Measurements from ENCODE around the gene EEF2.

Gene EEF2

DNA sequence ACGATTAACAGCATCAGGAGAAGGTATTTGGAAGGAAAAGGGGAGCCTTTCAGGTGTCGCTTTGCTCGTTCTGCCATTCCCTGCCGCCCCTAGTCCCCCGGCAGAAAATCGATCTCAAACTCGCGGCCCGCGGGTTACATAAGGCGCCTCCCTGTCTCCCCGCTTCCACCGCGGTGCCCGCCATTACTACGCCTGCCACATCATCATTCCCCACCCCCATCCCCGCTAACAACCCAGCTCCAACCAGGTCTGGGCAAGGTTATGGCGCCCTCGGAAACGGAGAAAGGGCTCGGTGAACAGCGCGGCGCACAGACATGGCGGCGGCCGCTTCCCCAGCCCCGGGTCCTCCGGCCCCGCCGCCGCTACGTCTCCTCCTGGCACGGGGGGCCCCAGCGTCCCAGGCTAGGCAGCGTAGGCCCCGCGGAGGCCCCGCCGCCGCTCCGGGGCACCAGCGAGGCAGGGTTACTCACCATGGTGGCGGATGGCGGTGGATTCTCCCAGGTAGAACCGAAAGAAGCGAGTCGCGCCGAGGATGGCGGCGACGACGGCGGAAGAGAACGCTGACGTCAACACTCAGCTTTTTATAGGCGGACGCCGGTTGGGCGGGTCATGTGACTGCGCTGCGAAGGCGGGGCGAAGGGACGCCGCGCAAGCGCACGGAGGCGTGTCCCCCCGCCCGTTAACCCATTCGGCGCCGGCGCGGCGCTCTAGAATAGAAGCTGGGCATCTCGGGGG lies at the start of gene EEF2:
Gene EEF2, minus strand, starts transcription at position 556 of the 735 bp plus-strand sequence. Its CDS starts 83 bp downstream, at position 473.
- DNase-seq (ENCODE audit: low read depth) = peak; percentile 86

GRCh38 chr19:4034048-4035017 lies 49.1 kb upstream of the EEF2 start:
- no peak for DNase-seq (ENCODE audit: low read depth)

DNA sequence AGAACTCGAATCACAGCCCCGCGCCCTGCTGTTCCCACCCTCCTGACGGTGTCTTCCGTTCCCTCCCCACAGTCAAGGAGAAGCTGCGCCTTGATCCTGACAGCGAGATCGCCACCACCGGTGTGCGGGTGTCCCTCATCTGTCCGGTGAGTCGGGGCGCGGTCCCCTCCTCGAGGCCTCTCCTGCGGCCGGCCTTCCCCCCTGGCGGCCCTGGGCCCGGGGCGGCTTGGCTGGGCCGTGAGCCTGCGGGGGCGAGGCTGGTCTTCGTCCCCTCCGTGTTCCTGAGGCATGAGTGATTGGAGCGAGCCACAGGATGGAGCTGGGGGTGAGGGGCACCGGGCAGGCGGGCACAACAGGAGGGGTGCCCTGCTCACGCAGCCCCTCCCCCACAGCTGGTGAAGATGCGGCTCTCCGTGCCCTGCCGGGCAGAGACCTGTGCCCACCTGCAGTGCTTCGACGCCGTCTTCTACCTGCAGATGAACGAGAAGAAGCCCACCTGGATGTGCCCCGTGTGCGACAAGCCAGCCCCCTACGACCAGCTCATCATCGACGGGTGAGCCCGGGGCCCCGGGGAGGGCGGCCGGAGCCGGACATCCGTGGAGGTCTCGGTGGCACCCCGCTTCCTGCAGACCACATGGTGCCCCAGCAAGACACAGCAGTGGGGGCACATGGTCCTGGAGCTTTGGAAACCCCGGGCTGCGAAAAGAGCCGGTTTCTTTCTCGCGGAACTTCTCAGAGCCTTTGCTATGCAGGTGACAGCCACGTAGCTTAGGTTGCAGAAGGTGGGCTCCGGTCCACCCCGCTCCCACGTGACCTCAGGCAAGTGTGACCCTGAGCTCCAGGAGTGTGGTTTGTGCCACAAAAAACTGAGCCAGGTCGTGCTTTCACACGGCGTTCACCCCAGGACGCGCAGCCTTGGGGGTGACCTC lies 48.0 kb upstream of the EEF2 start:
- DNase-seq (ENCODE audit: low read depth) = no peak

- DNase-seq (ENCODE audit: low read depth) = no peak
Observed at GRCh38 chr19:4032436-4032835, 47.2 kb upstream of the EEF2 start.

GRCh38 chr19:4031420-4031819 lies 46.2 kb upstream of the EEF2 start:
- no peak for DNase-seq (ENCODE audit: low read depth)

DNA sequence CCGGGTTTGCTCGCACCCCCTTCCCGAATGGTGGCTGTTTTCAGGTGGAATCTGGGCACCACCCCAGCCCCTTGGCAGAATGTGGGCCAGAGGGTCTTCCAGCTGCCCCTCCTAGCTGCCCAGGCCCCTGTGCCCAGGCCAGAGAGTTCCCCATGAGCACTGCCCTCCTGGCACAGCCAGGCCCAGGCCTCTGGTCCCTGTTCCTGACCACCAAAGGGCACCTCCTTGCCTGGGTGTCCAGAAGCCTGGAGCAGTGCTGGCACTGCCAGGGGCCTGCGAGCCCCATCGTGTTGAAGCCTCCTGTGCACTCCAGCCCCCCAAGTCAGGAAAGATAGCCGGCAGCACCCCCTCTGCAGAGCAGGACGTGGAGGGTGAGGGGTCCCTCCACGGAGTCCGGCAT lies 45.7 kb upstream of the EEF2 start:
- DNase-seq (ENCODE audit: low read depth) = no peak

DNA sequence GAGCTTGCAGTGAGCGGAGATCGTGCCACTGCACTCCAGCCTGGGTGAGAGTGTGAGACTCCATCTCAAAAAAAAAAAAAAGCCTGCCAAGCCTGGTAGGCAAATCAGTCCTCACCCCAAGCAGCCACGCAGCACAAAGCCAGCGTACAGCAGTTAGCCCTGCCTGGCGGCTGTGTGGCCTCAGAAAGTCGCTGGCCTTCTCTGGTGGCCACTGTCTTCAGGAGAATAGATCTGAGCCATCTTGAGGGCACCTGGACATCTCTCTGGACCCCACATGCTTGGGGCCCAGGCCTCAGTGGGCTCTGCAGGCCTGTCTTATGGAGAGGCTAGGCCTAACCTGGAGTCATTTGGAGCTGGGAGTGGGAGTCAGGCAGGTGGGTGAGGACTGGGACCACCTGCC lies 45.3 kb upstream of the EEF2 start:
- DNase-seq (ENCODE audit: low read depth) = no peak

DNA sequence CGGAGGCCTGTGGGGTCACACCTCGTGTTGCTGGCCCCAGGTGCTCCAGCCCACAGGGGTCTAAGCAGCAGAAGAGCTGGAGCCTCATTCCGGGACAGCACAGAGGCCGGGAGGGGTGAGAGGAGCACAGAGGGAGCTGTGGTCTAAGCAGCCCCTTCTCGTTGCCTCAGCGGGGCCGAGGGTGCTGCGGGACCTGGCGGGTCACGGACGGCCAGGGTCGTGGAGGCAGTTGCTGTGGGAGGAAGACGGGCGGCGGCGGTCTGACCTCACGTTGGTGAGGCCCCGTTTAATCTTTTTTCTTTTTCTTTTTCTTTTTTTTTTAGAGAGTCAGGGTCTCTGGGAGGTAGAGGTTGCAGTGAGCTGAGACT lies 44.0 kb upstream of the EEF2 start:
- no peak for DNase-seq (ENCODE audit: low read depth)

- no peak for DNase-seq (ENCODE audit: low read depth)
Observed at GRCh38 chr19:4028334-4029246, 43.3 kb upstream of the EEF2 start.

DNA sequence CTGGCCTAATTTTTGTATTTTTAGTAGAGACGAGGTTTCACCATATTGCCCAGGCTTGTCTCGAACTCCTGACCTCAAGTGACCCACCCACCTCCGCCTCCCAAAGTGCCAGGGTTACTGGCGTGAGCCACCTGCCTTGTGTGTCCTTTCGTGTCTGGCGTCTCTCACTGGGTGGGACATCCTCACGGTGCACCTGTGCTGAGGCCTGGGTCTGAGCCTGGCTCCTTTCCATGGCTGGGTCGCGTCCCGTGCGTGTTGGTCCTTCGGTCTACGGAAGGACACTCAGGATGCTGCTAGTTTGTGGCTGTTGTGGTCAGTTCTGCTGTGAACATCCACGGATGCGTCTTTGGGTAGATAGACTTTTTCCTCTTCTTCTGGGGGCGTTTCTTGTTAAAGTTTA lies 41.9 kb upstream of the EEF2 start:
- no peak for DNase-seq (ENCODE audit: low read depth)

DNA sequence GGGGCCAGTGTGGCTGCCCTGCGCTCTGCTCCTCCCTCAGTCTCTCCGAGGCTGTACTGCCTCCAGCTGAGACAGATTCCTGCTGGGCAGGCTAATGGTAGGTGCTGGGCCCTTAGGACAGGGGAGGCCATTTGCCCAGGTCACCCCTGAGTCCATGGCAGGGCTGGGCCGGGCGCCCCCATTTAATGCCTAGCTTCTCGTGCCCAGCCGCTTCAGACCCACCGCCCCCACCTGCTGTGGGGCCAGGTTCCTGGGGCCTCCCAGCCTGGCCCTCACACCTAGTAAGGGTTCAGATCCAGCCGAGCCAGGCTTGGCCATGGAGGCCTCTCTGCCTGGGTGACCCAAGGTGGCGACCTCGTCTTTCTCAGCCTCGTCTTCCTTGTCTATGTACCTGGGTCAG lies 40.1 kb upstream of the EEF2 start:
- DNase-seq (ENCODE audit: low read depth) = no peak

DNA sequence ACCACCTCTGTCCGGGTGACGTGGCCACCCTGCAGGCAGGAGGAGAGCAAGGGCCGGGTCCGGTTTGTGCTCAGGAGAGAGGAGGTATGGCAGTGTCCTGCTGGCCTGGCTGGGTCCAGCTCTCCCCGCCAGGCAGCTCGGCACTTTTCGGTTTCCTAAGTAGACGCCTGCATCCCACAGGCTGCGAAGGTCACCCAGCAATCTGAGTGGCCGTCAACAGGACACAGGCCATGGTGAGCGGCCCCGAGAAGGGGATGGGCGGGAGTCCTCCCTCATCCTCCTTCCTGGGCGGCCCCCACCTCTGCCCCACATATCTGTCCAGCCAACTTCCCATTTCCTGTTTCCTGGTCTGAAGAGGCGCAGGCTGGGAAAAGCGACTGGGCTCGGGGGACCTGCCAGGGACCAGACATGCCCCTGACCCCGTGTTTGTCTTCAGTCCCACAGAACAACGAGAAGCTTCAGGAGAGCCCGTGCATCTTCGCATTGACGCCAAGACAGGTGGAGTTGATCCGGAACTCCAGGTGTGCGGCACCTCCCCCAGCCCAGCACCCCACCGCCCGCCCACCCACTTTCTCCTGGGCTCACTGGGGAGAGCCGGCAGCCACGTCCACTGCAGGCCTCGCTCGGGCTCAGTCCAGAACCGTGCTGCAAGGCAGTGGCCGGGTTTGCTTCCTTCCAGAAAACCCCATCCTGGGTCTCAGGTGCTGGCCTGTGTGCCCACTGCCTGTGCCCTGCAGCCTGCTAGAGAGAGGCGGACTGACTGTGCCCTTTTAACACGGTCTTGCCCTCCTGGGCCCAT lies 38.5 kb upstream of the EEF2 start:
- DNase-seq (ENCODE audit: low read depth) = no peak

- DNase-seq (ENCODE audit: low read depth) = no peak
Observed at GRCh38 chr19:4019578-4019977, 34.3 kb upstream of the EEF2 start.

GRCh38 chr19:4018775-4019504 lies 33.7 kb upstream of the EEF2 start:
- DNase-seq (ENCODE audit: low read depth) = no peak

- no peak for DNase-seq (ENCODE audit: low read depth)
Observed at GRCh38 chr19:4018140-4018613, 32.9 kb upstream of the EEF2 start.

DNA sequence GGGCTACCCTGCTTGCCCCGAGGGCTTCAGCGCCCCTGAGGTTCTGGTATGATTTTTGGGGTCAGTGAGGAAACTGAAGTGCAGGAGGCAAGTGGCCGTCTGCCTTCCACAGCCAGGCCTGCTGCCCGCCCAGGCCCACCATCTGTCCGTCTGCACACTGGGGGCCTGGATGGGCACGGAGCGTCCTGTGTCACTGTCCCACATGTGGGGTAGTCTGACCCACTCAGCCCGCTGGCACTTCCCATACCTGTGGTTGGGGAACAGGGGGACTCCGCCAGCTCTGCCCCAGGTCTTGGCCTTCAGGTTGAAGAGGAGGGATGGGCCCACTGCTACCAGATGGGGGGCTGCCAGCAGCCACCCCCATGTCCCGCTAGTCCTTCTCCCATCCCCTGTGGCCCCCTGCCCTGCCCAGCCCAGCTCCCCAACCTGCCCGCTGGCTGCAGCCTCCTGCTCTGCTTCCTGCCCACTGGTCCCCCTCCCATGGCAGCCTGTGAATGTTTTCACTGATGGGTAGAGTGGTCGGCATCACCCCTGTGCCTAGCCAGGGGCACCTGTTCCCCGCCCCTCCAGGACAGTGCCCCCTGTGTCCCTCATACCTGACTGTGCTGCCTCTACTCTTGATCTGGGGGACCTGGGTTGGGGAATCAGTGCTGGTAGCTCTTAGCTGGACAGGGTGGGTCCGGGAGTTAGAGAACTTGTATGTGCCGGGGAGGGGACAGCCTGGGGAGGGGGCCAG lies 31.8 kb upstream of the EEF2 start:
- no peak for DNase-seq (ENCODE audit: low read depth)

DNA sequence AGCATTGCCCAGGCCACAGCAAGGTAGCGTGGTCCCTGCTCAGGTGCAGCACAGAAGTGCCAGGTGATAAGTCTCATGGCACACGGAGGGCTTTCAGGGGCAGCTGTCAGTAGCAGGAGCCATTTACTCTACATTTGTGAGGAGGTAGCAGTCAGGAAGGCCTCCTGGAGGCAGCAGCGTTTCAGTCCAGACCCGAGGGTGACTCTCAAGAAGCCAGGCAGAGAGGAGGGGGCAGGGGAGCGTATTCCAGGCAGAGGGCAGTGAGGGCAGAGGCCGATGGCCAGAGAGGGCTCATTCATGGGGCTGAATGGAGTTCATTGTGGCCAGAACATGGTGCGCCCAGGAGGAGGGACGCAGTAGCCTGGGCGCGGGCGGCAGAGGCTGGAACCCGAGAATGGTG lies 31.2 kb upstream of the EEF2 start:
- DNase-seq (ENCODE audit: low read depth) = no peak

- no peak for DNase-seq (ENCODE audit: low read depth)
Observed at GRCh38 chr19:4015705-4016402, 30.6 kb upstream of the EEF2 start.

Measured in stimulated activated CD4-positive, alpha-beta T cell treated with anti-CD3 and anti-CD28 coated beads, Interleukin-2, amount 100 ng/mL, for 4 hours (primary cell).